H1 (cell line): ENCODE data around the gene PLEKHA1. TPM values are rescaled to one million over a fixed set of nuclear protein-coding genes. Genes with fewer than 3 reads are reported as not detected.

Experiments used
- CTCF ChIA-PET: fragments of 300-600 bp; sonication (Branson Sonifier 250); formaldehyde crosslinking; loops from one replicate; lab custom pipeline; 2021; ENCODE audit not compliant: partially characterized antibody; lab: Charles Lee
- POLR2A ChIA-PET: fragments of 300-600 bp; sonication (Branson Sonifier 250); formaldehyde crosslinking; loops from one replicate; lab custom pipeline; 2021; ENCODE audit warnings: inconsistent platforms; ENCODE audit not compliant: partially characterized antibody; lab: Charles Lee
- DNase-seq, 2 experiments: peaks; one replicate each; pipeline versions ENCODE4 v3.0.0 to v3.0.0-alpha.2; 2010 to 2022; ENCODE audit warnings: low spot score in 2 of 2, low read depth in 1 of 2, mixed read lengths in 1 of 2
- FAIRE-seq: peaks from 2 replicates; lab custom pipeline; 2011; peaks lifted over from hg19 to GRCh38; lab: Jason Lieb, UNC
- H2AFZ ChIP-seq: 2 replicates; pipeline ENCODE4 v1.8.1; 2012; ENCODE audit warnings: low read length, inconsistent platforms
- H2AK5ac ChIP-seq: 2 replicates; pipeline ENCODE4 v1.6.1; 2013; ENCODE audit warnings: low read depth, low read length
- H2BK120ac ChIP-seq: replicated peaks from 2 replicates; pipeline ENCODE3; 2013; ENCODE audit warnings: low read depth, low read length, inconsistent platforms
- H2BK12ac ChIP-seq: 2 replicates; pipeline ENCODE4 v1.6.1; 2013; ENCODE audit warnings: low read depth, low read length
- H2BK15ac ChIP-seq: 2 replicates; pipeline ENCODE4 v1.6.1; 2013; ENCODE audit warnings: low read length
- H2BK20ac ChIP-seq: 2 replicates; pipeline ENCODE4 v1.6.1; 2013; ENCODE audit warnings: low read length
- H2BK5ac ChIP-seq: 2 replicates; pipeline ENCODE4 v1.6.1; 2013; ENCODE audit warnings: low read depth, low read length
- H3K14ac ChIP-seq: 2 replicates; pipeline ENCODE4 v1.6.1; 2013; ENCODE audit warnings: inconsistent platforms; ENCODE audit not compliant: insufficient read length
- H3K18ac ChIP-seq: 2 replicates; pipeline ENCODE4 v1.6.1; 2013; ENCODE audit warnings: low read length; ENCODE audit errors: extremely low read depth
- H3K23ac ChIP-seq: 2 replicates; pipeline ENCODE4 v1.6.1; 2013; ENCODE audit warnings: inconsistent platforms; ENCODE audit not compliant: insufficient read length
- H3K23me2 ChIP-seq: 2 replicates; pipeline ENCODE4 v1.6.1; 2013; ENCODE audit warnings: low read depth, low read length
- H3K27ac ChIP-seq: 2 replicates; pipeline ENCODE4 v1.6.1; 2011; ENCODE audit warnings: low read depth, low read length, inconsistent platforms
- H3K27me3 ChIP-seq, 4 experiments: replicated peaks in 1 of 4; 1 replicate in 1 of 4; 2 replicates in 3 of 4; pipeline versions ENCODE4 v1.6.1 to v1.8.1; 2011 to 2013; ENCODE audit warnings: low read length in 3 of 4, mild to moderate bottlenecking in 3 of 4, inconsistent platforms in 2 of 4, mixed read lengths in 2 of 4, moderate library complexity in 1 of 4; ENCODE audit not compliant: control insufficient read depth in 3 of 4, insufficient read depth in 3 of 4; ENCODE audit errors: extremely low read depth in 1 of 4
- H3K36me3 ChIP-seq, 4 experiments: 2 replicates each; pipeline versions ENCODE4 v1.6.1 to v1.8.1; 2011 to 2013; ENCODE audit warnings: mild to moderate bottlenecking in 4 of 4, low read length in 3 of 4, moderate library complexity in 2 of 4, control low read depth in 1 of 4, inconsistent platforms in 1 of 4; ENCODE audit not compliant: insufficient read depth in 4 of 4, control insufficient read depth in 2 of 4
- H3K4ac ChIP-seq: replicated peaks from 2 replicates; pipeline ENCODE3; 2013; ENCODE audit warnings: low read length, low read depth, mixed read lengths, inconsistent platforms; ENCODE audit not compliant: insufficient read length
- H3K4me1 ChIP-seq, 4 experiments: replicated peaks in 1 of 4; 1 replicate in 1 of 4; 2 replicates in 3 of 4; pipeline versions ENCODE4 v1.6.1 to v1.8.1; 2011 to 2013; ENCODE audit warnings: low read length in 3 of 4, inconsistent platforms in 2 of 4, mixed read lengths in 1 of 4; ENCODE audit not compliant: insufficient read depth in 4 of 4, control insufficient read depth in 3 of 4
- H3K4me2 ChIP-seq, 2 experiments: 2 replicates each; pipeline versions ENCODE4 v1.6.1 to v1.8.1; 2011 to 2013; ENCODE audit warnings: low read depth in 2 of 2, low read length in 2 of 2, control low read depth in 1 of 2, inconsistent platforms in 1 of 2, mild to moderate bottlenecking in 1 of 2; ENCODE audit not compliant: insufficient read depth in 1 of 2
- H3K4me3 ChIP-seq, 4 experiments: fragments of 200-600, 300-600 bp in 1 of 4; sonication (generic), shearing (Covaris generic), sonication (Bioruptor Twin) in 1 of 4; 2 replicates each; pipeline versions ENCODE4 v1.5.1 to v1.8.1; 2011 to 2016; ENCODE audit warnings: low read length in 4 of 4, low read depth in 3 of 4, control low read depth in 2 of 4, inconsistent platforms in 2 of 4, mild to moderate bottlenecking in 2 of 4, mixed read lengths in 1 of 4, moderate library complexity in 1 of 4; ENCODE audit not compliant: insufficient read depth in 2 of 4; ENCODE audit errors: extremely low read depth in 1 of 4
- H3K56ac ChIP-seq: replicated peaks from 2 replicates; pipeline ENCODE3; 2013; ENCODE audit warnings: low read depth, mild to moderate bottlenecking, mixed read lengths, low read length, inconsistent platforms; ENCODE audit not compliant: insufficient read length
- H3K79me1 ChIP-seq: 2 replicates; pipeline ENCODE4 v1.6.1; 2013; ENCODE audit warnings: low read depth, low read length, control low read depth
- H3K79me2 ChIP-seq, 2 experiments: 2 replicates each; pipeline versions ENCODE4 v1.6.1 to v1.8.1; 2012 to 2013; ENCODE audit warnings: low read length in 2 of 2, mild to moderate bottlenecking in 2 of 2, inconsistent platforms in 1 of 2; ENCODE audit not compliant: insufficient read depth in 2 of 2, control insufficient read depth in 1 of 2
- H3K9ac ChIP-seq, 4 experiments: replicated peaks in 1 of 4; 1 replicate in 1 of 4; 2 replicates in 3 of 4; pipeline versions ENCODE4 v1.6.1 to v1.8.1; 2011 to 2013; ENCODE audit warnings: low read depth in 3 of 4, low read length in 3 of 4, control low read depth in 2 of 4, mild to moderate bottlenecking in 2 of 4, moderate library complexity in 2 of 4, inconsistent platforms in 1 of 4; ENCODE audit errors: extremely low read depth in 1 of 4
- H3K9me3 ChIP-seq, 2 experiments: 2 replicates each; pipeline versions ENCODE4 v1.6.1 to v1.8.1; 2012 to 2013; ENCODE audit warnings: mild to moderate bottlenecking in 2 of 2, moderate library complexity in 2 of 2, control low read depth in 1 of 2, inconsistent platforms in 1 of 2, low read depth in 1 of 2, low read length in 1 of 2, mixed read lengths in 1 of 2; ENCODE audit not compliant: insufficient read depth in 2 of 2
- H4K20me1 ChIP-seq, 2 experiments: replicated peaks in 1 of 2; 2 replicates each; pipeline versions ENCODE3 to v1.8.1; 2011 to 2013; ENCODE audit warnings: inconsistent platforms in 2 of 2, low read length in 2 of 2, mild to moderate bottlenecking in 1 of 2; ENCODE audit not compliant: insufficient read depth in 2 of 2, control insufficient read depth in 1 of 2
- H4K5ac ChIP-seq: 2 replicates; pipeline ENCODE4 v1.6.1; 2013; ENCODE audit warnings: low read length, low read depth, mixed read lengths, inconsistent platforms; ENCODE audit not compliant: insufficient read length
- H4K8ac ChIP-seq: 2 replicates; pipeline ENCODE4 v1.8.0; 2013; ENCODE audit warnings: mild to moderate bottlenecking, moderate library complexity, low read length, inconsistent platforms; ENCODE audit not compliant: insufficient read depth; ENCODE audit errors: extremely low read depth
- H4K91ac ChIP-seq: replicated peaks from 2 replicates; pipeline ENCODE3; 2013; ENCODE audit warnings: low read length, mixed read lengths, inconsistent platforms; ENCODE audit not compliant: insufficient read length
- CBX5 ChIP-seq: fragments of 300-800, 300-1000 bp; sonication (generic); IDR thresholded peaks from 2 replicates; pipeline ENCODE4 v1.7.1; 2016; ENCODE audit warnings: antibody characterized with exemption, low read length, low read depth
- EGR1 ChIP-seq: IDR thresholded peaks from 2 replicates; pipeline ENCODE4 v1.6.1; 2011; ENCODE audit warnings: low read depth, low read length, borderline replicate concordance
- EZH2 ChIP-seq: fragments of 200-600 bp; sonication (generic); IDR thresholded peaks from 2 replicates; pipeline ENCODE4 v1.7.1; 2012; ENCODE audit warnings: low read depth, mild to moderate bottlenecking, moderate library complexity, low read length, inconsistent platforms; ENCODE audit not compliant: severe bottlenecking
- HDAC2 ChIP-seq, 2 experiments: fragments of 300-600 bp in 1 of 2; sonication (generic) in 1 of 2; IDR thresholded peaks; 2 replicates each; pipeline ENCODE4 v1.6.1; 2011 to 2012; ENCODE audit warnings: low read depth in 2 of 2, low read length in 2 of 2, mild to moderate bottlenecking in 2 of 2, moderate library complexity in 2 of 2, borderline replicate concordance in 1 of 2, inconsistent platforms in 1 of 2
- HDAC6 ChIP-seq: IDR thresholded peaks from one replicate; pipeline ENCODE4 v1.7.1; 2012; ENCODE audit warnings: low read depth, mild to moderate bottlenecking, inconsistent platforms, low read length, moderate library complexity
- JUN ChIP-seq: IDR thresholded peaks from 2 replicates; pipeline ENCODE4 v1.6.1; 2011; ENCODE audit warnings: low read depth, mild to moderate bottlenecking, improper control_type of control experiment, low read length
- JUND ChIP-seq: IDR thresholded peaks from 2 replicates; pipeline ENCODE4 v1.6.1; 2011; ENCODE audit warnings: mild to moderate bottlenecking, improper control_type of control experiment, low read length
- NRF1 ChIP-seq: IDR thresholded peaks from 2 replicates; pipeline ENCODE4 v1.6.1; 2011; ENCODE audit warnings: mild to moderate bottlenecking, low read depth, low read length, improper control_type of control experiment
- RBBP5 ChIP-seq: IDR thresholded peaks from 2 replicates; pipeline ENCODE4 v1.7.1; 2012; ENCODE audit warnings: low read depth, mild to moderate bottlenecking, inconsistent platforms, low read length, moderate library complexity, borderline replicate concordance
- SUZ12 ChIP-seq: fragments of 200-600 bp; sonication (generic); IDR thresholded peaks from 2 replicates; pipeline ENCODE4 v1.6.1; 2012; ENCODE audit warnings: mild to moderate bottlenecking, inconsistent platforms, low read length, moderate library complexity, mixed read lengths
- TBP ChIP-seq: IDR thresholded peaks from 2 replicates; pipeline ENCODE4 v1.6.1; 2011; ENCODE audit warnings: low read depth, low read length, improper control_type of control experiment
- TEAD4 ChIP-seq: IDR thresholded peaks from 2 replicates; pipeline ENCODE4 v1.6.1; 2012; ENCODE audit warnings: low read depth, low read length, inconsistent platforms, mixed read lengths
- YY1 ChIP-seq: IDR thresholded peaks from 2 replicates; pipeline ENCODE4 v1.6.1; 2011; ENCODE audit warnings: low read depth, mild to moderate bottlenecking, low read length
- WGBS, 2 experiments: shearing (Covaris generic) in 1 of 2; methylation state at CpG; one replicate each; pipeline versions ENCODE4 v1.1.6 to v1.1.7; 2013 to 2015; ENCODE audit warnings: low lambda C conversion rate in 2 of 2, mixed read lengths in 2 of 2, inconsistent platforms in 1 of 2, low coverage in 1 of 2, missing lambda C conversion rate in 1 of 2; ENCODE audit not compliant: insufficient replicate concordance in 2 of 2, insufficient coverage in 1 of 2, insufficient read length in 1 of 2; ENCODE audit errors: extremely low coverage in 1 of 2, missing lambda C conversion rate in 1 of 2; 5-methylcytosine and 5-hydroxymethylcytosine counted together
- polyA plus RNA-seq, 7 experiments: library from polyadenylated mRNA; depleted of rRNA in 3 of 7; stranded (reverse) in 5 of 7; unstranded in 2 of 7; fragments of >200 nt in 5 of 7; fragments of 200-250 nt in 2 of 7; gene quantifications; 1 replicate in 5 of 7; 2 replicates in 1 of 7; 4 replicates in 1 of 7; pipeline versions ENCODE4 v1.2.1 to v1.2.3, GENCODE V29; 2011 to 2013; ENCODE audit warnings: missing spikeins in 2 of 7, mixed read lengths in 2 of 7
- total RNA-seq: library from RNA; stranded (reverse); fragmentation: NEBNext Ultra II Directional; extraction: Animal tissue kit (Norgen Biotek cat#: 25700); gene quantifications from 2 replicates; pipeline ENCODE4 v1.2.1, GENCODE V29; 2021

PLEKHA1 gene
- total and polyA plus RNA-seq, 2 of the 8 experiments (the other 6 are each of a cell fraction or from before 2014, with no cell fraction given) = 15.6 to 39.7 TPM

GRCh38 chr10:122424059-122424458 is 49.6 kb downstream of the PLEKHA1 start:
- Histone ChIP-seq H4K91ac (no peak overlapping the region), H3K4me1 (0 out of 7 replicates have a peak, but pooled peaks cover 0 to 3% (median 0%) of the 10 kb centered on the region in 4 experiments), H4K20me1 (no peaks in the 10 kb centered on the region), H3K27ac (no peak overlapping the region), H3K14ac (no peak overlapping the region), H3K4me2 (no peak overlapping the region), H3K23me2 (no peaks in the 10 kb centered on the region), H3K4ac (no peak overlapping the region), H3K9ac (no peak overlapping the region), H2AK5ac (no peak overlapping the region), H3K36me3 (peaks cover 0 to 27% (median 3%) of the 10 kb centered on the region in 4 experiments; a peak in 4 of 8 replicates), H3K79me1 (no peaks in the 10 kb centered on the region; the same call in 1 of the 2 replicates), H2BK20ac (no peak overlapping the region), H2BK12ac (no peak overlapping the region), H3K18ac (no peak overlapping the region), H2BK5ac (no peak overlapping the region), H2BK15ac (no peak overlapping the region), H3K23ac (no peak overlapping the region), H3K56ac (no peak overlapping the region), H3K27me3 (no peaks in the 10 kb centered on the region), H3K9me3 (no peaks in the 10 kb centered on the region), H2AFZ (no peak overlapping the region), H3K79me2 (no peaks in the 10 kb centered on the region), H2BK120ac (no peak overlapping the region), H4K8ac (no peak overlapping the region), H3K4me3 (no peak overlapping the region), H4K5ac (no peak overlapping the region)
- CTCF ChIA-PET = interaction anchor here (0.6 to 3.0 kb wide), 4 partner anchors 10 to 147 kb away, joined by 3 to 12 read pairs (median 4); no protein-coding TSS in a partner anchor
- TF ChIP-seq JUN (no peak), HDAC6 (no peak), CBX5 (no peak), EZH2 (no peak), SUZ12 (no peak), YY1 (no peak), EGR1 (no peak), HDAC2 (IDR thresholded peaks at IDR 0.05; ENCODE audit: borderline replicate concordance in 1 of 2, low read depth in 2 of 2, low read length in 2 of 2) (no peak), RBBP5 (no peak), NRF1 (no peak), JUND (no peak), TEAD4 (no peak), TBP (no peak)
- DNase-seq (no peak), FAIRE-seq (no peak)
- POLR2A ChIA-PET = no interaction called here
- WGBS, 2 experiments = 94% methylated on average over 2 of the region's 2 CpGs; no CpG with 5 or more reads in 1 of the 2 experiments
